ENCODE measurements around the gene RRP1B.
"Not testable (repeated sequence)": the region's sequence is repeated elsewhere in the genome, so short reads cannot be mapped to it uniquely, and the experiment has no call there.

RRP1B gene

GRCh38 chr21:43659136-43660000, at the start of gene RRP1B, which contains the start of gene HSF2BP:
Gene RRP1B (plus strand): TSS chr21:43659560. CDS start chr21:43659665, 105 bp downstream.
Gene HSF2BP (minus strand): TSS chr21:43659488. CDS start chr21:43658096, 1,392 bp downstream.
- DNase-seq: peak; percentile 75

- no peak for DNase-seq
These were observed 47.6 kb upstream of the RRP1B start for GRCh38 chr21:43611598-43612369.

GRCh38 chr21:43613755-43614638, 45.4 kb upstream of the RRP1B start:
- DNase-seq: no peak

- no peak for DNase-seq
These were observed 44.5 kb upstream of the RRP1B start for GRCh38 chr21:43614839-43615238.

GRCh38 chr21:43616861-43617260, 42.5 kb upstream of the RRP1B start:
- DNase-seq: not testable (repeated sequence)

GRCh38 chr21:43618940-43619339, 40.4 kb upstream of the RRP1B start:
- no peak for DNase-seq

GRCh38 chr21:43619344-43619743, 40.0 kb upstream of the RRP1B start:
- no peak for DNase-seq

GRCh38 chr21:43619856-43620255, 39.5 kb upstream of the RRP1B start:
- no peak for DNase-seq

- no peak for DNase-seq
These were observed 36.6 kb upstream of the RRP1B start for GRCh38 chr21:43622796-43623195.

- no peak for DNase-seq
These were observed 35.8 kb upstream of the RRP1B start for GRCh38 chr21:43623588-43623987.

- no peak for DNase-seq
These were observed 35.0 kb upstream of the RRP1B start for GRCh38 chr21:43624339-43624738.

- DNase-seq: no peak
These were observed 33.0 kb upstream of the RRP1B start for GRCh38 chr21:43626390-43626789.

GRCh38 chr21:43627527-43627926, 31.8 kb upstream of the RRP1B start:
- no peak for DNase-seq

GRCh38 chr21:43631411-43632107, 27.8 kb upstream of the RRP1B start:
- DNase-seq: no peak

- DNase-seq: no peak
These were observed 26.9 kb upstream of the RRP1B start for GRCh38 chr21:43632373-43632905.

- no peak for DNase-seq
These were observed 24.7 kb upstream of the RRP1B start for GRCh38 chr21:43634618-43635017.

GRCh38 chr21:43635436-43635835, 23.9 kb upstream of the RRP1B start:
- DNase-seq: no peak

GRCh38 chr21:43637530-43638158, 21.7 kb upstream of the RRP1B start:
- no peak for DNase-seq

- no peak for DNase-seq
These were observed 19.6 kb upstream of the RRP1B start for GRCh38 chr21:43639470-43640353.

GRCh38 chr21:43640400-43640799, 19.0 kb upstream of the RRP1B start:
- no peak for DNase-seq
